Activated T-cell treated with anti-CD3 and anti-CD28 coated beads, Interleukin-2, amount 50 U/mL, for 1 hour (primary cell): ENCODE measurements around the gene FXYD2.
"Not testable (repeated sequence)": the region's sequence is repeated elsewhere in the genome, so short reads cannot be mapped to it uniquely, and the experiment has no call there.

Experiments used
- DNase-seq: peaks from one replicate; pipeline ENCODE4 v3.0.0-alpha.2; 2020

Gene FXYD2

GRCh38 chr11:117824571-117825537 lies at the start of gene FXYD2:
FXYD2 (minus strand) TSS chr11:117824744; CDS start chr11:117824678, 66 bp downstream.
- no peak for DNase-seq

- DNase-seq, result no peak
Measured at GRCh38 chr11:117873828-117874125, 49.2 kb upstream of the FXYD2 start.

- DNase-seq, result no peak
Measured at GRCh38 chr11:117872975-117873827, 48.7 kb upstream of the FXYD2 start.

GRCh38 chr11:117872420-117872961 lies 47.9 kb upstream of the FXYD2 start:
- DNase-seq, result no peak

- no peak for DNase-seq
Measured at GRCh38 chr11:117871784-117872183, 47.2 kb upstream of the FXYD2 start.

- no peak for DNase-seq
Measured at GRCh38 chr11:117871160-117871559, 46.6 kb upstream of the FXYD2 start.

- DNase-seq, result no peak
Measured at GRCh38 chr11:117870103-117870952, 45.8 kb upstream of the FXYD2 start.

GRCh38 chr11:117869604-117870003 lies 45.1 kb upstream of the FXYD2 start:
- DNase-seq, result no peak

- DNase-seq, result no peak
Measured at GRCh38 chr11:117868815-117869561, 44.4 kb upstream of the FXYD2 start.

- DNase-seq, result no peak
Measured at GRCh38 chr11:117868088-117868487, 43.5 kb upstream of the FXYD2 start.

GRCh38 chr11:117866526-117866925 lies 42.0 kb upstream of the FXYD2 start:
- DNase-seq, result no peak

GRCh38 chr11:117865546-117865945 lies 41.0 kb upstream of the FXYD2 start:
- not testable (repeated sequence) for DNase-seq

- DNase-seq, result no peak
Measured at GRCh38 chr11:117863383-117863782, 38.8 kb upstream of the FXYD2 start.

- DNase-seq, result no peak
Measured at GRCh38 chr11:117862753-117863152, 38.2 kb upstream of the FXYD2 start.

- no peak for DNase-seq
Measured at GRCh38 chr11:117862019-117862725, 37.6 kb upstream of the FXYD2 start.

GRCh38 chr11:117861151-117862018 lies 36.8 kb upstream of the FXYD2 start:
- no peak for DNase-seq

GRCh38 chr11:117860139-117860538 lies 35.6 kb upstream of the FXYD2 start:
- no peak for DNase-seq

GRCh38 chr11:117859488-117860112 lies 35.1 kb upstream of the FXYD2 start:
- DNase-seq, result no peak

- DNase-seq, result no peak
Measured at GRCh38 chr11:117859061-117859460, 34.5 kb upstream of the FXYD2 start.
